H1 (cell line): Measurements from ENCODE around the gene TMEM253. TPM values are rescaled to one million over a fixed set of nuclear protein-coding genes. Genes with fewer than 3 reads are reported as not detected.

Experiments
- CTCF ChIA-PET: fragments of 300-600 bp; sonication (Branson Sonifier 250); formaldehyde crosslinking; loops from one replicate; lab custom pipeline; 2021; ENCODE audit not compliant: partially characterized antibody; lab: Charles Lee
- POLR2A ChIA-PET: fragments of 300-600 bp; sonication (Branson Sonifier 250); formaldehyde crosslinking; loops from one replicate; lab custom pipeline; 2021; ENCODE audit warnings: inconsistent platforms; ENCODE audit not compliant: partially characterized antibody; lab: Charles Lee
- DNase-seq, 2 experiments: peaks; one replicate each; pipeline versions ENCODE4 v3.0.0 to v3.0.0-alpha.2; 2010 to 2022; ENCODE audit warnings: low spot score in 2 of 2, low read depth in 1 of 2, mixed read lengths in 1 of 2
- FAIRE-seq: peaks from 2 replicates; lab custom pipeline; 2011; peaks lifted over from hg19 to GRCh38; lab: Jason Lieb, UNC
- H2AFZ ChIP-seq: 2 replicates; pipeline ENCODE4 v1.8.1; 2012; ENCODE audit warnings: low read length, inconsistent platforms
- H2AK5ac ChIP-seq: 2 replicates; pipeline ENCODE4 v1.6.1; 2013; ENCODE audit warnings: low read depth, low read length
- H2BK120ac ChIP-seq: replicated peaks from 2 replicates; pipeline ENCODE3; 2013; ENCODE audit warnings: low read depth, low read length, inconsistent platforms
- H2BK12ac ChIP-seq: 2 replicates; pipeline ENCODE4 v1.6.1; 2013; ENCODE audit warnings: low read depth, low read length
- H2BK15ac ChIP-seq: 2 replicates; pipeline ENCODE4 v1.6.1; 2013; ENCODE audit warnings: low read length
- H2BK20ac ChIP-seq: 2 replicates; pipeline ENCODE4 v1.6.1; 2013; ENCODE audit warnings: low read length
- H2BK5ac ChIP-seq: 2 replicates; pipeline ENCODE4 v1.6.1; 2013; ENCODE audit warnings: low read depth, low read length
- H3K14ac ChIP-seq: 2 replicates; pipeline ENCODE4 v1.6.1; 2013; ENCODE audit warnings: inconsistent platforms; ENCODE audit not compliant: insufficient read length
- H3K18ac ChIP-seq: 2 replicates; pipeline ENCODE4 v1.6.1; 2013; ENCODE audit warnings: low read length; ENCODE audit errors: extremely low read depth
- H3K23ac ChIP-seq: 2 replicates; pipeline ENCODE4 v1.6.1; 2013; ENCODE audit warnings: inconsistent platforms; ENCODE audit not compliant: insufficient read length
- H3K23me2 ChIP-seq: 2 replicates; pipeline ENCODE4 v1.6.1; 2013; ENCODE audit warnings: low read depth, low read length
- H3K27ac ChIP-seq: 2 replicates; pipeline ENCODE4 v1.6.1; 2011; ENCODE audit warnings: low read depth, low read length, inconsistent platforms
- H3K27me3 ChIP-seq, 4 experiments: replicated peaks in 1 of 4; 1 replicate in 1 of 4; 2 replicates in 3 of 4; pipeline versions ENCODE4 v1.6.1 to v1.8.1; 2011 to 2013; ENCODE audit warnings: low read length in 3 of 4, mild to moderate bottlenecking in 3 of 4, inconsistent platforms in 2 of 4, mixed read lengths in 2 of 4, moderate library complexity in 1 of 4; ENCODE audit not compliant: control insufficient read depth in 3 of 4, insufficient read depth in 3 of 4; ENCODE audit errors: extremely low read depth in 1 of 4
- H3K36me3 ChIP-seq, 4 experiments: 2 replicates each; pipeline versions ENCODE4 v1.6.1 to v1.8.1; 2011 to 2013; ENCODE audit warnings: mild to moderate bottlenecking in 4 of 4, low read length in 3 of 4, moderate library complexity in 2 of 4, control low read depth in 1 of 4, inconsistent platforms in 1 of 4; ENCODE audit not compliant: insufficient read depth in 4 of 4, control insufficient read depth in 2 of 4
- H3K4ac ChIP-seq: replicated peaks from 2 replicates; pipeline ENCODE3; 2013; ENCODE audit warnings: low read length, low read depth, mixed read lengths, inconsistent platforms; ENCODE audit not compliant: insufficient read length
- H3K4me1 ChIP-seq, 4 experiments: replicated peaks in 1 of 4; 1 replicate in 1 of 4; 2 replicates in 3 of 4; pipeline versions ENCODE4 v1.6.1 to v1.8.1; 2011 to 2013; ENCODE audit warnings: low read length in 3 of 4, inconsistent platforms in 2 of 4, mixed read lengths in 1 of 4; ENCODE audit not compliant: insufficient read depth in 4 of 4, control insufficient read depth in 3 of 4
- H3K4me2 ChIP-seq, 2 experiments: 2 replicates each; pipeline versions ENCODE4 v1.6.1 to v1.8.1; 2011 to 2013; ENCODE audit warnings: low read depth in 2 of 2, low read length in 2 of 2, control low read depth in 1 of 2, inconsistent platforms in 1 of 2, mild to moderate bottlenecking in 1 of 2; ENCODE audit not compliant: insufficient read depth in 1 of 2
- H3K4me3 ChIP-seq, 4 experiments: fragments of 200-600, 300-600 bp in 1 of 4; sonication (generic), shearing (Covaris generic), sonication (Bioruptor Twin) in 1 of 4; 2 replicates each; pipeline versions ENCODE4 v1.5.1 to v1.8.1; 2011 to 2016; ENCODE audit warnings: low read length in 4 of 4, low read depth in 3 of 4, control low read depth in 2 of 4, inconsistent platforms in 2 of 4, mild to moderate bottlenecking in 2 of 4, mixed read lengths in 1 of 4, moderate library complexity in 1 of 4; ENCODE audit not compliant: insufficient read depth in 2 of 4; ENCODE audit errors: extremely low read depth in 1 of 4
- H3K56ac ChIP-seq: replicated peaks from 2 replicates; pipeline ENCODE3; 2013; ENCODE audit warnings: low read depth, mild to moderate bottlenecking, mixed read lengths, low read length, inconsistent platforms; ENCODE audit not compliant: insufficient read length
- H3K79me1 ChIP-seq: 2 replicates; pipeline ENCODE4 v1.6.1; 2013; ENCODE audit warnings: low read depth, low read length, control low read depth
- H3K79me2 ChIP-seq, 2 experiments: 2 replicates each; pipeline versions ENCODE4 v1.6.1 to v1.8.1; 2012 to 2013; ENCODE audit warnings: low read length in 2 of 2, mild to moderate bottlenecking in 2 of 2, inconsistent platforms in 1 of 2; ENCODE audit not compliant: insufficient read depth in 2 of 2, control insufficient read depth in 1 of 2
- H3K9ac ChIP-seq, 4 experiments: replicated peaks in 1 of 4; 1 replicate in 1 of 4; 2 replicates in 3 of 4; pipeline versions ENCODE4 v1.6.1 to v1.8.1; 2011 to 2013; ENCODE audit warnings: low read depth in 3 of 4, low read length in 3 of 4, control low read depth in 2 of 4, mild to moderate bottlenecking in 2 of 4, moderate library complexity in 2 of 4, inconsistent platforms in 1 of 4; ENCODE audit errors: extremely low read depth in 1 of 4
- H3K9me3 ChIP-seq, 2 experiments: 2 replicates each; pipeline versions ENCODE4 v1.6.1 to v1.8.1; 2012 to 2013; ENCODE audit warnings: mild to moderate bottlenecking in 2 of 2, moderate library complexity in 2 of 2, control low read depth in 1 of 2, inconsistent platforms in 1 of 2, low read depth in 1 of 2, low read length in 1 of 2, mixed read lengths in 1 of 2; ENCODE audit not compliant: insufficient read depth in 2 of 2
- H4K20me1 ChIP-seq, 2 experiments: replicated peaks in 1 of 2; 2 replicates each; pipeline versions ENCODE3 to v1.8.1; 2011 to 2013; ENCODE audit warnings: inconsistent platforms in 2 of 2, low read length in 2 of 2, mild to moderate bottlenecking in 1 of 2; ENCODE audit not compliant: insufficient read depth in 2 of 2, control insufficient read depth in 1 of 2
- H4K5ac ChIP-seq: 2 replicates; pipeline ENCODE4 v1.6.1; 2013; ENCODE audit warnings: low read length, low read depth, mixed read lengths, inconsistent platforms; ENCODE audit not compliant: insufficient read length
- H4K8ac ChIP-seq: 2 replicates; pipeline ENCODE4 v1.8.0; 2013; ENCODE audit warnings: mild to moderate bottlenecking, moderate library complexity, low read length, inconsistent platforms; ENCODE audit not compliant: insufficient read depth; ENCODE audit errors: extremely low read depth
- H4K91ac ChIP-seq: replicated peaks from 2 replicates; pipeline ENCODE3; 2013; ENCODE audit warnings: low read length, mixed read lengths, inconsistent platforms; ENCODE audit not compliant: insufficient read length
- ATF2 ChIP-seq: IDR thresholded peaks from 2 replicates; pipeline ENCODE4 v1.6.1; 2012; ENCODE audit warnings: low read length, inconsistent platforms
- BACH1 ChIP-seq: IDR thresholded peaks from 2 replicates; pipeline ENCODE4 v1.6.1; 2012; ENCODE audit warnings: low read length, improper control_type of control experiment
- CBX5 ChIP-seq: fragments of 300-800, 300-1000 bp; sonication (generic); IDR thresholded peaks from 2 replicates; pipeline ENCODE4 v1.7.1; 2016; ENCODE audit warnings: antibody characterized with exemption, low read length, low read depth
- KDM4A ChIP-seq: IDR thresholded peaks from one replicate; pipeline ENCODE4 v1.7.1; 2012; ENCODE audit warnings: low read depth, mild to moderate bottlenecking, moderate library complexity, low read length, inconsistent platforms; ENCODE audit not compliant: severe bottlenecking
- PHF8 ChIP-seq: fragments of 200-600 bp; sonication (generic); conservative IDR thresholded peaks from 2 replicates; pipeline ENCODE4 v1.7.1; 2012; ENCODE audit warnings: low read depth, mild to moderate bottlenecking, inconsistent platforms, low read length, moderate library complexity
- RBBP5 ChIP-seq: IDR thresholded peaks from 2 replicates; pipeline ENCODE4 v1.7.1; 2012; ENCODE audit warnings: low read depth, mild to moderate bottlenecking, inconsistent platforms, low read length, moderate library complexity, borderline replicate concordance
- SIN3A ChIP-seq, 2 experiments: IDR thresholded peaks in 1 of 2; conservative IDR thresholded peaks in 1 of 2; 2 replicates each; pipeline ENCODE4 v1.6.1; 2011 to 2012; ENCODE audit warnings: low read length in 2 of 2, improper control_type of control experiment in 1 of 2, low read depth in 1 of 2, mild to moderate bottlenecking in 1 of 2
- TAF7 ChIP-seq: optimal IDR thresholded peaks from 2 replicates; pipeline ENCODE3; 2011; ENCODE audit warnings: low read depth, mild to moderate bottlenecking, inconsistent platforms, low read length, moderate library complexity, borderline replicate concordance
- WGBS, 2 experiments: shearing (Covaris generic) in 1 of 2; methylation state at CpG; one replicate each; pipeline versions ENCODE4 v1.1.6 to v1.1.7; 2013 to 2015; ENCODE audit warnings: low lambda C conversion rate in 2 of 2, mixed read lengths in 2 of 2, inconsistent platforms in 1 of 2, low coverage in 1 of 2, missing lambda C conversion rate in 1 of 2; ENCODE audit not compliant: insufficient replicate concordance in 2 of 2, insufficient coverage in 1 of 2, insufficient read length in 1 of 2; ENCODE audit errors: extremely low coverage in 1 of 2, missing lambda C conversion rate in 1 of 2; 5-methylcytosine and 5-hydroxymethylcytosine counted together
- polyA plus RNA-seq, 7 experiments: library from polyadenylated mRNA; depleted of rRNA in 3 of 7; stranded (reverse) in 5 of 7; unstranded in 2 of 7; fragments of >200 nt in 5 of 7; fragments of 200-250 nt in 2 of 7; gene quantifications; 1 replicate in 5 of 7; 2 replicates in 1 of 7; 4 replicates in 1 of 7; pipeline versions ENCODE4 v1.2.1 to v1.2.3, GENCODE V29; 2011 to 2013; ENCODE audit warnings: missing spikeins in 2 of 7, mixed read lengths in 2 of 7
- total RNA-seq: library from RNA; stranded (reverse); fragmentation: NEBNext Ultra II Directional; extraction: Animal tissue kit (Norgen Biotek cat#: 25700); gene quantifications from 2 replicates; pipeline ENCODE4 v1.2.1, GENCODE V29; 2021

The TMEM253 gene
- total and polyA plus RNA-seq, 2 of the 8 experiments (the other 6 are each of a cell fraction or from before 2014, with no cell fraction given) = 1.9 to 2.2 TPM

- Histone ChIP-seq H2AK5ac (no peak overlapping the region; the same call in 1 of the 2 replicates), H3K23me2 (peaks cover 25% of the 10 kb centered on the region; the same call in 1 of the 2 replicates), H3K18ac (peak overlapping the region; percentile 97), H3K56ac (peak overlapping the region; percentile 75), H3K4me1 (peaks cover 3 to 14% (median 8%) of the 10 kb centered on the region in 4 experiments), H2BK20ac (no peak overlapping the region), H4K5ac (peak overlapping the region; percentile 67), H3K4me3 (peak overlapping the region; percentile 52 to 98 (median 82)), H3K4me2 (peak overlapping the region; percentile 94 to 96), H3K27ac (peak overlapping the region; percentile 72), H3K79me1 (no peaks in the 10 kb centered on the region; the same call in 1 of the 2 replicates), H3K27me3 (peaks cover 0 to 4% (median 0%) of the 10 kb centered on the region in 4 experiments; a peak in 3 of 7 replicates), H2BK12ac (peak overlapping the region; percentile 92; the same call in 1 of the 2 replicates), H4K91ac (peak overlapping the region; percentile 93), H4K8ac (0 out of 2 replicates have a peak overlapping the region, but pooled peaks have one; percentile 73), H3K36me3 (peaks cover 21 to 27% (median 25%) of the 10 kb centered on the region in 4 experiments), H3K79me2 (peaks cover 0 to 13% of the 10 kb centered on the region in 2 experiments; a peak in 2 of 4 replicates), H4K20me1 (peaks cover 2 to 5% of the 10 kb centered on the region in 2 experiments), H2BK5ac (peak overlapping the region; percentile 95; the same call in 1 of the 2 replicates), H2BK120ac (peak overlapping the region; percentile 91), H2AFZ (no peak overlapping the region), H3K14ac (no peak overlapping the region), H3K23ac (no peak overlapping the region), H3K9ac (peak overlapping the region; percentile 14 to 68 (median 50); a peak in 6 of 7 replicates), H3K9me3 (no peaks in the 10 kb centered on the region), H2BK15ac (no peak overlapping the region), H3K4ac (peak overlapping the region; percentile 89)
- DNase-seq (no peak), FAIRE-seq (no peak)
- ChIA-PET CTCF (interaction anchor here (0.7 to 6.6 kb wide), 33 partner anchors 9 to 214 kb away, joined by 3 to 110 read pairs (median 6); partner anchors contain the start of genes NDRG2, OR5AU1 and TMEM253), POLR2A (interaction anchor here (0.8 to 12.4 kb wide), 23 partner anchors 9 to 198 kb away, joined by 3 to 245 read pairs (median 4); partner anchors contain the start of genes TMEM253 and ZNF219)
- WGBS, 2 experiments = 3% methylated on average over 12 of the region's 37 CpGs; no CpG with 5 or more reads in 1 of the 2 experiments
- TF ChIP-seq CBX5 (no peak), BACH1 (no peak), TAF7 (no peak), ATF2 (no peak), KDM4A (peak; percentile 8), RBBP5 (peak; percentile 81; the same call in 1 of the 2 replicates), PHF8 (no peak), SIN3A (conservative IDR thresholded peaks at IDR 0.05 in 1 of 2, IDR thresholded peaks at IDR 0.05 in 1 of 2; ENCODE audit: low read depth in 1 of 2, low read length in 2 of 2) (no peak; a peak in 1 of 4 replicates)
Measured at GRCh38 chr14:21071225-21072030, 29.4 kb upstream of the TMEM253 start.
